NCI-H774 (cell line): ENCODE data around the gene TMEM132A.

ENCODE experiments used
- DNase-seq: peaks from one replicate; lab custom pipeline; 2025; lab: John Stamatoyannopoulos, UW

The TMEM132A gene, protein sequence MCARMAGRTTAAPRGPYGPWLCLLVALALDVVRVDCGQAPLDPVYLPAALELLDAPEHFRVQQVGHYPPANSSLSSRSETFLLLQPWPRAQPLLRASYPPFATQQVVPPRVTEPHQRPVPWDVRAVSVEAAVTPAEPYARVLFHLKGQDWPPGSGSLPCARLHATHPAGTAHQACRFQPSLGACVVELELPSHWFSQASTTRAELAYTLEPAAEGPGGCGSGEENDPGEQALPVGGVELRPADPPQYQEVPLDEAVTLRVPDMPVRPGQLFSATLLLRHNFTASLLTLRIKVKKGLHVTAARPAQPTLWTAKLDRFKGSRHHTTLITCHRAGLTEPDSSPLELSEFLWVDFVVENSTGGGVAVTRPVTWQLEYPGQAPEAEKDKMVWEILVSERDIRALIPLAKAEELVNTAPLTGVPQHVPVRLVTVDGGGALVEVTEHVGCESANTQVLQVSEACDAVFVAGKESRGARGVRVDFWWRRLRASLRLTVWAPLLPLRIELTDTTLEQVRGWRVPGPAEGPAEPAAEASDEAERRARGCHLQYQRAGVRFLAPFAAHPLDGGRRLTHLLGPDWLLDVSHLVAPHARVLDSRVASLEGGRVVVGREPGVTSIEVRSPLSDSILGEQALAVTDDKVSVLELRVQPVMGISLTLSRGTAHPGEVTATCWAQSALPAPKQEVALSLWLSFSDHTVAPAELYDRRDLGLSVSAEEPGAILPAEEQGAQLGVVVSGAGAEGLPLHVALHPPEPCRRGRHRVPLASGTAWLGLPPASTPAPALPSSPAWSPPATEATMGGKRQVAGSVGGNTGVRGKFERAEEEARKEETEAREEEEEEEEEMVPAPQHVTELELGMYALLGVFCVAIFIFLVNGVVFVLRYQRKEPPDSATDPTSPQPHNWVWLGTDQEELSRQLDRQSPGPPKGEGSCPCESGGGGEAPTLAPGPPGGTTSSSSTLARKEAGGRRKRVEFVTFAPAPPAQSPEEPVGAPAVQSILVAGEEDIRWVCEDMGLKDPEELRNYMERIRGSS

DNA sequence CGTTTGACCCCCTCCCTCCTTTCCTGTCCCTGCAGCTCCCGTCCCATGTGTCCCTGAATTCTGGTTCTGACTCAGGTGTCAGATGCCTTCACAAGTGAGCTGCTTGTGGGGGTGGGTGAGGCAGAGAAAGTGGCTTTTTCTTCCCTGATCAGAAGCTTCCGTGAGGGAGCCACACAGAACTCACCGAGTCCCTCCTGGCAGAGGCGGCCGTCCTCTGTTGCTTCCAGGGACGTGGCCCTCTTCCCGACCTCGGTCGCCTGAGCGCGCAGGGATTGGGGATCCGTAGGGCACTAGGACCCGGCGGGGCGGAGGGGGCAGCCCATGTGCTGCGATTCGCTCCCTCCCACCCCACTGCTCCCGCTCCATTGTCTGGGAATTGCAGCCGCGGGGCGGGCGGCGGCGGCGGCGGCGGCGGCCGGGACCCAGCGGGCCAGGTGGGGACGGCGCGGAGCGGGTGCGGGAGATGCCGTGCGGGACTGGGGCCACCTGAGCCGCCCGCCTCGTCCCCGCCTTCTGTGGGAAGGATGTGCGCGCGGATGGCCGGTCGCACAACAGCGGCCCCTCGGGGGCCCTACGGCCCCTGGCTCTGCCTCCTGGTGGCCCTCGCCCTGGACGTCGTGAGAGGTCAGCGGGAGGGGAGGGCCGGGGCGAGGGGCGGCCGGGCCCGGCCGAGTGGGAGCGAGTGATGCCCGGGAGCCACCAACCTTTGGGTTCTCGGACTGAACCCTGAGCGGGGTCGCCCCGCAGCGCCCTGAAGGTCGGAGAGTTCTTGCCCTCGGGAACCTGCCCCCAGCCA, at the start of gene TMEM132A:
Gene TMEM132A (plus strand): TSS at position 351 of the 796 bp plus-strand sequence. CDS start 174 bp downstream, at position 525.
- peak; percentile 13 for DNase-seq

DNA sequence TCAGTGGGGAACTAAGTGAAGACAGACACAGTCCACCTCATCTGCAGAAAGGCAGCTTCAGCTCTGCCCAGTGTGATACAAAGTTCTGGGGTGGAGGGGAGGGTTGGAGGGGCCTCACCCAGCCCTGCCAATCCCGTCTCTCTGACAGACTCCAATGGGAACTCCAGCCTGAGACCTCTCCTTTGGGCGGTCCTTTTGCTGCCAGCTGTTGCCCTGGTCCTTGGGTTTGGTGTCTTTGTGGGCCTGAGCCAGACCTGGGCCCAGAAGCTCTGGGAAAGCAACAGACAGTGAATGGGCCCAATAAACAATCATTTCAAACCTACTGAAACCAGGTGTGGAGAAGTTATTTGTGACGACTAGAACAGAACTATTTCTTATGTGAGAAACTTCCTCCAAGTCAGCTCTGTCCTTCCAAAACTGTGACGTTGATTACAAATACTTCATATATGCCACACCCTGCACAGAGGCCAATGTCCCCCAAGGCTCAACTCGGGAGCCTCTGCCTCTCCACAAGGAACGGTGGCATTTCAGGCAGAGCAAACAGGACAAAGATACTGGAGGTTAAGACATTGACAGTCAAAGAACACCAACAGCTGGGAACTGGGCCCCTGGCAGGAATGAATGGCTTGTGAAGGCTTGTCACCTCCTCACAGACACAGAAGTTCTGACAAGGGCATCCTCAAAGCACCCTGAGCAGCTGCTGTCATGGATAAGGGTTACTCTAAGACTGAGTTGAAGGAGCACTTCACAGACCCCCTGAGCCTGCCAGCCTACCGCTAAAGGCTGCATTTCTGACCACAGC, 48.7 kb upstream of the TMEM132A start:
- DNase-seq: no peak

DNA sequence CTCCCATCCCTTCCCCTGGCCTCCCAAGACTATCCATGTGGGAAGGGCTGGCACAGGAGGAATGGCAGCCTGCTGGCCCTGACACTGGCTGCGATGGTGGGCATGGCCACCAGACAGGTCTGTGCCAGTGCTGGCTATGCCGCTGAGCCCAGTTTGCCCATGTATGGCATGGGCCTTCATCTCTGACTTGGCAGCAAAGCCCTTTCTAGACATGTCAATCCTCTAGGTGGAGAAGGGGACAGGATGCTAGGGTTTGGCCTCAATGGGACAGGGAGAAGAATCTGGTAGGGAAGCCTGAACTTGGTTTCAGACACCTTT, 48.1 kb upstream of the TMEM132A start:
- no peak for DNase-seq

DNA sequence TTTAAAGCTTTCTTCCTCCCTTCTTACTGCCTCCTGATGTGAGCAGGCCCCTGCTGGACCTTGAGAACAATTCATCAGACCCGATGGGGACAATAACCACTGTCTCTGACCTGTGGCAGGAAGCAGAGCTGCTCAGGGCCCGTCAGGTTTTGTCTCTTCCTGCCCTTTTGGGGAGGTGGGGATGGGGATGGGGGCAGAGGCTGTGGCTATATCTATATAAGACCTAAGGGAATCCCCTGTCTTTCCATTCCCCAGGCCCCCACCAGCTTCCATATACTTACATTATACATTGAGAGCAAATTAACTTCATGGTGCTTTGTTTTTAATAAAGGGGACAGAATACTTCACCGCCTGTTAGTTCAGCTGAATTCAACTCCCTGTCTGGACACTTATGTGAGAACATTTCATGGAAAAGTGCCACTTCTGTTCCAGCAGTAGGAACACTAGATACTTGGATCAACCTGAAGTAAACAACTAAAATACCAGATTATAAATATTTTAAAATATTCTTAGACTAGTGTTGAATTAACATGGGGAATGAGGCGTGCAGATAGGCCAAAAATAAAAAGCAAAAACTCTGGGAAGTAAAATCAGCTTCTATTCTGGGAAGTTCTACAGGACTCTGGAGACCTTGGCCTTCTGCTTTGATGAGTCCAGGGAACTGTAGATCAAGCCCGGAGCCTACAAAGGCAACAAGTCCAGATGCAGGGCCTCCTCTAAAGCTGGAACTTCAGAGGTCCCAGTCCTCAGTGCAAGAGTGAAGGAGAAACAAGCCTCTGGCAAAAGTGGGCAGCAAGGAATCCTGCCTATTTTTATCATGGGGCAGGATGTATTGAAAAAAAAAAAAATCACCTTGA, 45.8 kb upstream of the TMEM132A start:
- no peak for DNase-seq

DNA sequence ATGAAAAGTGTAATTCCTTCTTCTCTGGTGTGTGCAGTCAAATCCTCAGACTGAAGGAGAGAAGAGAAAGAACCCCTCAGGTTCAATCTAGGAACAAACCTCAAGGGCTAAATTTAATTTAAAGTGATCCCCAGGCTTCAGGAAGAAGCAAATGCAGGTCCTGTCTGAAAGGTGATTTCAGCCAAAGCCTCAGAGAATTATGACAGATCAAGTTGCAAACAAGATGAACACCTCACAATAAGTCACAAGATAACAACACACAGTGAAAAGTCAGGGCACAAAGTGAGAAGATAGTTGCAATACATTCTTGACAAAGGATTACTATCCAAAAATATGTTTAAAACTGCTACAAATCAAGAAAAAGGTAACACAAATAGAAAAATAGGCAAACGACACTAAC, 45.2 kb upstream of the TMEM132A start:
- DNase-seq: no peak

DNA sequence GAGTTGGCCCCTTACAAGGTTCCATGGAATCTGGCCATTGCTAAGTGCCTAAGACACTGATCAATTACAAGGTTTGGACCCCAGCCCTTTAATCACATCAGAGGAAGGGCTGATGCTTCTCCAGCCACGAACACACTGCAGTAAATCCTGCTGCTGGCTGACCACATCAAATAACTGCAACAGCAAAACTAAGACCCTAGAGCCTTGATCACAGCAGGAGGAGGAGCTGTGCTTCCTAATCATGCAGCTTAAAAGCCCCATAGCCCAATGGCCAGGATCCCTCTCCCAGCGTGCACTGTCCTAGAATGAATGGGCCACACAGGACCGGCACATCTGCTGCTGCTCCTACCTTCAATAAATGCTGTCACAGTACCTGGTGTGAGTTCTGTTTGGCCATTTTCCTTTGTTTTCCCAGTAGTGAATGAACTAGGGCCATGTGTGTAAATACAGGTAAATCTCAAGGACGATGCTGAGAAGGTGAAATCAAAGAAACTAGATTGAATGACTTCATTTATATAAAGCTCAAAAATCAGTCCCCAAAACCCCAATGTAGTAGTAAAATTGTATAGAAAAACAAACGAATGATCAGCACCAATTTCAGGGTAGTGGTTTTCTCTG, 44.2 kb upstream of the TMEM132A start:
- no peak for DNase-seq

DNA sequence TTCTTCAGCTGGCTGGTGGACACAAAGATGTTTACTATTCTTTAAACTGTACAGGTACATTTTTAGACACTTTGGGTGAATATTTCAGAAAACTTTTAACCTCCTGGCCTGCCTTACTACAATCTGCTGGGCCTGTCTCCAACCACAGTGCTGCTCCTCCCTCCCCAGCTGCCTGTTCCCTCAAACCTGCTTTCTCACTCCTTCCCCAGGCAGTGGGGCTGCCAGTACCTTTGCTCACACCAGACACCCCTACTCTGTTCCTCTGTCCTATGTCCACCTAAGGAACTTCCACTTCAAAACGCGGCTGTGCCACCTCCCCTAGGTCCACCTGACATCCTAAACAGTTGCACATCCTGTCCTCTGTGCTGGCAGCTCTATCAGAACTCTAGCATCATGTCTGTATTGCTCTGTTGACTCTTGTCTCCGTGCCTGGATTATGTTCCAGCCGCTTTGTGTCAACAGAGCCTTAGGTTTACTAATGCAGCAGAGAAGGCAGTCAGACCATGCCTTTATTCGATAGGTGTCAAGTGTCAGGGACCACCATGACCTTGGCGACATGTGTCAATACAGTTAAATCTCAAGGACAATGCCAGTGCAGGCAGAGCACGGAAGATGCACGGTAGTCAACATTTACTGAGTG, 43.5 kb upstream of the TMEM132A start:
- DNase-seq: peak; percentile 73

DNA sequence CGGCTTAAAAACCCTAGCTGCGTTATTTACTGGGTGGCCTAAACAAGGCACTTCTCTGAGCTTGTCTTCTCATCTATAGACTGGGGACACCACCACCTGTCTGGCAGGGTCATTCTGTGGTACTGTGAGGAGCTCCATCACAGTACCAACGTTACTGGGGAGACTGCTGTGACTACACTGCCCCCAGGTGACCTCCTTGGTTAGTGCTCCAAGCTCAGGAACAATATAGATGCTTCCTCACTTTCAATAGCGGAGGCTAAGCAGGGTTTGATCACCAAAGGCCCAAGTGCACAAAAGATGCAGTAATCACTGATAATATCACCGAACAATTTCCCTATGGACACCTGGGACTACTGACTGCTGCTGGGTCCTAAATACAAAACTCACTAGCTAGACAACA, 36.7 kb upstream of the TMEM132A start:
- DNase-seq: peak; percentile 79

DNA sequence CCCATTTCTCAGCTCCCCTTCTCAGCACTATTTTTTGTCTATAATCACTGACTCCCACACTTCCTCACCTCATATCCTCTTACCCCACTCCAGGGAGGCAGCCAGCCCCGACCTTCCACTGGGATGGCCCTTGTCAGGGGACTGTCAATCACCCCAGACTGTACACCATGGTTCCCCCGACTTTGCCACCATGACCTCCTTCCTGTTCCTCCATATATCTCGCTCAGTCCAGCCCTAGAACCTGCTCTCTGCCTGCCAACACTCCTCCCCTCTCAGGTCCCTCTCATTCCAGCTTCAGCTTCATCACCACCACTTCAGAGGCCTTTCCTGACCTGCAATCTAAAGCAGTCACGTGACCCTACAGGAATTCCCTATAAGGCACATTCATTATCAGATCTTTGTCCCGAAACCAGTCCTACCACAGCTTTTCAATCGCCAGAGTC, 34.4 kb upstream of the TMEM132A start:
- DNase-seq: no peak

DNA sequence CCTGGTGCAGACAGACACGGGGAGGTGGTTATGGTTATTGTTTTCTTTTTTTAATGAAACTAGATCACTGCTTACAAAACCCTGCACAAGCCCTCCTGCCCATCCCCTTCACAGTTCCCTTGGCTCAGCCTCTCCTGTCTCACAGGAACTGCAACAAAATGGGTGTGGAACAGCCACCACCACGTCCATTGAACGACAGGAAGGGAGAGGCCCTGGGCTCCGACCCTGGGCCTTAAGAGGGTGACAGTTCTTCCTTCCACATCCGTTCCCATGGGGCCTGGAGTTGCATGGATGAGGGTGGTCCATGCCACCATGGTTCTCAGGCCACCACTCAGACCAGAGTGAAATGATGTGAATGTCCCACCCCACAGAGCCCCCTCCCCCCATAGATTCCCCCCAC, 33.6 kb upstream of the TMEM132A start:
- no peak for DNase-seq

DNA sequence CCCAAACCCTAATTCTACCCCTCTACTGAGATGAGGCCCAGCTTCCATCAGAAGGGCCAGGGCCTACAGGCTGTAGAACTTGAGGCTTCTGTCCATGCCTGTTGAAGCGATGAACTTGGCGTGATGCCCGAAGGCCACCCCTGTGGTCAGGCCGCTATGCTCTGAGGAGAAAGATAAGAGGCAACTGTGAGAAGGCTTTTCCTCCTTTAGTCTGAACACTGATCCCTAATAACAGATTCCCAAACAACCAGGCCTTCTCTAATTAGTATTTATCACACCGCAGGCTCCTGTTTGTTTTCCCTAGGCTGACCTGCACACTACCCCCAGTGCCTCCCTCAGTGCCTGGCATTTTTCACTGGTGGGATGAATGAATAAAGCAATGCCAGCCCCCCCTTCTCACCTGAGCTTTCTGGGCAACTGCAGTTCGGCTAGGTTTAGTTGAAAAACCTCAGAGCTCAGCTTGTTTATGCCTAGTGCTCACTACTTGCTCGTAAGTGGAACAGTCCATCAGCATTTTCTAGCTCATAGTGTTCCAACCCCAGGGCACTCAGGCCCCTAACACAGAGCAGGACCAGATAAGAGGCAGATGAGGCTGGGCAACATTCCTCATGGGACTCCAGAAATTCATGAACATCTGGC, 33.0 kb upstream of the TMEM132A start:
- DNase-seq: no peak

DNA sequence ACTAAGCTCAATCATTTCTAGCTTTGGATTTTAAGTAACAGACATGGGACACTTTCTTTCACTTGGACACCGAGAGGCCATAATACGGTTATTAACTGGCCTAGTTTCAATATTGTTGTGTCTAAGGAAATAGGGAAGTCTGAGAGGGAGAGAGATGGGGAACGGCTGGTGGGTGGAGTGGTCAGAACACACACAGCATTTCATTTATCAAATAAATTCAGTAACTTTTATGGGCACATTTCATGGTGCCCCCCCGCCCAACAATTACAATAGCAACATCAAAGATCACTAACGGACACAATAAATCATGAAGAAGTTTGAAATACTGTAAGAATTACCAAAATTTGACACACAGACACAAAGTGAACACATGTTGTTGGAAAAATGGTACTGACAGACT, 28.6 kb upstream of the TMEM132A start:
- no peak for DNase-seq

DNA sequence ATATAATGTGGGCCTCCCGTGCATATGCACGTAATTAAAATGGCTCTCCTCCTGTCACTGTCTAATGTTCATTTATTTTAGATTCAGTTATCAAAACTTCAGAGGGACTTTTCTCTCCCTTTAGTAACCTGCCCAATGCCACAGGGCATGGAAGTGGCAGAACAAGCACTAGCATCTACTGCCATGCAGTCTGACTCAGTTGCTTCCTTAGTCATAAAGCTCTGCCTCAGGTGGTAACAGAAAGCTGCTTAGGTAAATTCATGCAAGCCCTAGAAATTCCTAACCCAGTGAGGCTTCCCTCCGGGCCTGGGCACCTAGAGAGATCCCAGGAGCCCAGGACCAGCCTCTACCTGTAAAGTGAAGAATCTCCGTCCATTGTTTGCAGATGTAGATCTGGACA, 26.8 kb upstream of the TMEM132A start:
- no peak for DNase-seq

DNA sequence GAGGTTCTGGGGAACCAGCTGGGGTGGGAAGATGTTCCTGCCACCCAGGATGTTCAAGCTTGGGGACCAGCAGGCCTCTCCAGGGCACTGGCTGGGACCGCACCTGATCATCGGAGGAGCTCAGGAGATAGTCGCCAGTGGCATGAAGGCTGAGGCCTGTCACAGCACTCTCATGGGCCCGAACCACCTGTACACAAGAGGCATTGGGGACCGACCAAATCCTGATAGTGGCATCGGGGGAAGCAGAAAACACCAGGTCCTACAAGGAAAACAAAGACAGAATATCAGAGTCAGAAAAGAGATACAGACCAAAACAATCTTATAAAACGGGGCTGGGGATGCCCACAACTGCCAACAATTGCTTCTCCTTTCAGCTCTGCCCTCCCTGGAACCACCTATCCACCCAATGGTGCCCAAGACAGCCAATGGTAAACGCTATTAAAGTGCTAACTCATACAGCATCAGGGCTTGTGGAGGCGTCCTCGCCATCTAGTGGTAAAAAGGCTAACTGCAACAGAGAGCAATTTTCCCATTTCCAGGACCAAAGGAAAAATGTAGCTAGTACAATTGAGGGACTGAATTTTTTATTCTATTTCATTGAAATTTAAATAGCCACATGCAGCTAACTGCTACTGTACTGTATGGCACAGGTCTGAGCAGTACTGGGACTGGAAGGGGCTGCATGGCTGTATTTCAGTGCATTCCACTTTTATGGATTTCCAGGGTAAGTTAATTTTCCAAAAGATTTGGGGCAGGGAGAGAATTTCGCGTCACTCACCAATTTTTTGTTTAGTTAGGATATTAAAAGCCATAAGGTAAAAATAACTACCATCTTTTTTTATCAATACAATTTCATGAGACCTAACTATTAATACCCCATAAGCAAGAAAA, 25.0 kb upstream of the TMEM132A start:
- DNase-seq: peak; percentile 31

DNA sequence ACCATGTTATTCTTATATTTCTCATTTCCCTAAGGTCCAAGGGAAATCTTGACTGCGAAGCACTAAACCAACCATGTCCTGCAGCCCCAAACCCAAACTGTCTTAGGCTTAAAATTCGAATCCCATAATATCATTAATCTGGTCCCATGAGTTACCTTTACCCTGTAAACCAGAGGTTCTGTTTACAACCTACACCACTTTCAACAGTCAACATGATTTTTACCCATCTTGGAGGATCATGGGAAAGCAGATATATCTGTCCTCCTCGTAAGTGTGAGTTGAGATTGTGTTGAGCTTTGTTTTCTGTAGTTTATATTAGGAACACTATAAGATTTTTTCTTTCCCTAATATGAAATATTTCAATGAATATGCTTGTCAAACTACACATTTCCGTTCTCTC, 24.3 kb upstream of the TMEM132A start:
- no peak for DNase-seq

DNA sequence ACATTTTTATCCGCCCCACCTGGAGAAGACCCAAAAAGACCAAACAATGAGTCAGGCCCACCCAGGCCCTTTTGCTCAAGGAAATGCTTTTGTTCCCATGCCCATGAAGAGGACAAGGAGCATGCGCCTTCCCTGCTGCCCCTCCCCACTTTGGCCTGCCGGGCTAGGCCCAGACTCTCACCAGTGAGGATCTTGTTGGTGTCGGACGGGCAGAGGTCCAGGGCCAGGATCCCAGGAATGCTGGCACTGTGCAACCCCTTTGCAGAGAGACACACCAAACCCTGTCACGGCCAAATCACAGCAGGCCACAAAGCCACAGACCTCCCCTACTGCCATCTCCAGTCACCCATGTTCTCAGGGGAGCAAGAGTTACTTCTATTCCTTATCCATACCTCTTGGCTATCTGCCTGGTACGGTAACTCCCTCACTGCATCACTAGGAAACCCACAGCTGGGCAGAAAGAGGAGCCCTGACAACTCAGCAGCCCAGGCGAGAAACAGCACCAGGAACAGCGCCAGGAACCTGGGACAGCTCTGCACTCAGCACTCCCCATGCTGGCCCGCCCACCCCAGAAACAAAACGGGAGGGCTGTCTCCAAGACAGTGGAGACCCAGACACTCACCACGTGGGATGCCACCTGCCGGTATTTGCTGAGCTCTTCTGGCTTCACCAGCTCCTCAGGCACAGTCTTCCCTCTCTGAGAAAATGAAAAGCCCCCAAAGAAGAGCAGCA, 23.4 kb upstream of the TMEM132A start:
- DNase-seq: no peak

DNA sequence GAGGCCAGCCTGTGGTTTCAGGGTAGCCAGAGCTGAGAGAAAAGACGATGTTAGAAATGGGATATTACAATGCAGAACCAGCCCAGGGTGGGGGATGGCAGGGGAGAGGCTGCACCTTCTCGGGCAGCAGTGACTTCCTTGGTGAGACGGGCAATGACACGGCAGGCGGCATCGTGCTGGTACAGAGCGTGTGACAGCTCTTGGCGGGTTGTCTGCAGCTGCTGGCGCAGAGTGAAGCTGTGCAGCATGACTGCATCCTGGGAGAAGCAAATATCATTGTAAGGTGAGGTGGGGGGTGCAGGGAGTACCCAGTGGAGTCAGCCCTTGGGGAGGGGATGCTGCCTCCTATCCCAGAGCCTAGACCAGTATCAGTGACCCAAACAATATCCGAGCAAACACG, 21.6 kb upstream of the TMEM132A start:
- DNase-seq: no peak
